K562 (cell line): Measurements from ENCODE around the gene PUM1. TPM values are rescaled to one million over a fixed set of nuclear protein-coding genes. Genes with fewer than 3 reads are reported as not detected.

Source experiments
- EP400 ChIP-seq: fragments of 450-650 bp; IDR thresholded peaks from 2 replicates; pipeline ENCODE4 v1.6.1; 2017; ENCODE audit warnings: antibody characterized with exemption, mild to moderate bottlenecking, moderate library complexity
- HDAC2 ChIP-seq: fragments of 450-650 bp; IDR thresholded peaks from 2 replicates; pipeline ENCODE4 v1.6.1; 2016; ENCODE audit warnings: mild to moderate bottlenecking
- MAFG ChIP-seq: fragments of 450-650 bp; conservative IDR thresholded peaks from 2 replicates; pipeline ENCODE4 v1.6.1; 2016; ENCODE audit warnings: missing genetic modification characterization, missing compliant biosample characterization
- POLR2H ChIP-seq: IDR thresholded peaks from 2 replicates; pipeline ENCODE4 v1.6.1; 2016; ENCODE audit warnings: missing genetic modification characterization, low read depth, mild to moderate bottlenecking, control low read depth, missing compliant biosample characterization, moderate library complexity
- RAD51 ChIP-seq: fragments of 450-650 bp; IDR thresholded peaks from 2 replicates; pipeline ENCODE4 v1.7.1; 2016; ENCODE audit warnings: low read depth, mild to moderate bottlenecking, borderline replicate concordance
- RNF2 ChIP-seq: sonication (generic); IDR thresholded peaks from 2 replicates; pipeline ENCODE4 v1.6.1; 2016
- SNRNP70 ChIP-seq: fragments of 200-400 bp; formaldehyde crosslinking; optimal IDR thresholded peaks from 2 replicates; pipeline ENCODE3; 2017; ENCODE audit warnings: low read depth, low read length
- ZNF174 ChIP-seq: fragments of 250-450 bp; sonication (Bioruptor Pico); IDR thresholded peaks from 2 replicates; pipeline ENCODE4 v1.4.0; 2020; ENCODE audit warnings: mild to moderate bottlenecking
- ZNF316 ChIP-seq: fragments of 450-650 bp; IDR thresholded peaks from 2 replicates; pipeline ENCODE4 v1.6.1; 2016
- polyA plus RNA-seq, 8 experiments: library from polyadenylated mRNA; depleted of rRNA in 4 of 8; stranded (reverse) in 5 of 8; unstranded in 3 of 8; fragments of >200 nt; fragmentation: Nextera tagmentation in 2 of 8; fragmentation: Illumina TruSeq in 1 of 8; extraction: Ambion mirVana in 2 of 8; extraction: Trizol in 1 of 8; gene quantifications; 2 replicates each; pipeline versions ENCODE4 v1.2.1 to v1.2.3, GENCODE V29; 2011 to 2014; ENCODE audit warnings: inconsistent platforms in 1 of 8, missing spikeins in 1 of 8
- total RNA-seq, 7 experiments: library from RNA; depleted of rRNA in 6 of 7; stranded (reverse); fragments of >200 nt in 6 of 7; fragmentation: Illumina TruSeq in 2 of 7; extraction: Trizol in 2 of 7; gene quantifications; 2 replicates each; pipeline versions ENCODE4 v1.2.1 to v1.2.3, GENCODE V29; 2011 to 2021; ENCODE audit warnings: low replicate concordance in 1 of 7
- TF ChIP-seq, protein P1 (sequence below): sonication (generic); formaldehyde crosslinking; IDR thresholded peaks from 2 replicates; pipeline ENCODE4 v1.8.0; 2023; ENCODE audit warnings: missing genetic modification reagents, mild to moderate bottlenecking, borderline replicate concordance
- TF ChIP-seq, protein P2 (sequence below): fragments of 250-450 bp; sonication (Bioruptor Pico); IDR thresholded peaks from 2 replicates; pipeline ENCODE4 v1.5.0; 2020; ENCODE audit warnings: mild to moderate bottlenecking
- TF ChIP-seq, protein P3 (sequence below): fragments of 150-350 bp; IDR thresholded peaks from 2 replicates; pipeline ENCODE4 v1.6.1; 2014; ENCODE audit warnings: low read depth, mild to moderate bottlenecking, low read length, borderline replicate concordance

The PUM1 gene
- total and polyA plus RNA-seq, 9 of the 15 experiments (the other 6 are each of a cell fraction or from before 2014, with no cell fraction given) = 37.7 to 104 (median 55.7) TPM

DNA sequence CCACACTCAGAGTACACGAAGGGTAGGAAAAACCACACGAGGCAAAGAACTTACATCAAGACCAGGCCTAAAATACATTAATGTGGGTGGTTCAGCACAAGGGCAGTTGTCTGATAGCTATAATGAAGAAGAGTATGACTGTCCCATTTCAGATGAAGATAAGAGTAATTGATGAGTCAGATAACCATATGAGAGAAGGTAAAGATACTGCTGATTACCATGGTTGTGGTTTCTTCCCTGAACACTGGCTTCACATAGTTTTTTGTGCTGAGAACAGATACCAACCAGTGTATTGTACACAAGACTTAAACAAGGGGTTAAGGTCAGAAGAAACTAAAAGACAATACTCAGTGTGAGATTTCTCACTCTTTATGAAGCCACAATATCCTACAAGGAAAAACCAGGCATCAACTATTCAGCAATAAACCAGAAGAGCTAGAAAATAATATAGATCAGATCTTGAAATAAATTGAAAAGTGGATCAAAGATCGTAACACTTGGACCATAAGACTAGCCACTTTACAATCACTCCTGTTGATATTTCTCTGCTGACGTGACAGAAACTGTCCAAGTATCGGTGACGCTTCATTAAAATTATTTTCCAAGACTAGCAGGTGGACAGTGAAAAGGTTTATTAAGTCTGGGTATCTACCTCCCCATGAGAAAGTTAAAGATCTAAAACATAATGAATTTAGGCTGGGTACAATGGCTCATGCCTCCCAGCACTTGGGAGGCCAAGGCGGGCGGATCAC is 28.6 kb downstream of the PUM1 start (continued):
- no peak; the same call in none of the 2 replicates for TF ChIP-seq MAFG (tag)
- peak; percentile 66 for TF ChIP-seq ZNF316
- no peak for TF ChIP-seq SNRNP70
- TF ChIP-seq, protein P1, sequence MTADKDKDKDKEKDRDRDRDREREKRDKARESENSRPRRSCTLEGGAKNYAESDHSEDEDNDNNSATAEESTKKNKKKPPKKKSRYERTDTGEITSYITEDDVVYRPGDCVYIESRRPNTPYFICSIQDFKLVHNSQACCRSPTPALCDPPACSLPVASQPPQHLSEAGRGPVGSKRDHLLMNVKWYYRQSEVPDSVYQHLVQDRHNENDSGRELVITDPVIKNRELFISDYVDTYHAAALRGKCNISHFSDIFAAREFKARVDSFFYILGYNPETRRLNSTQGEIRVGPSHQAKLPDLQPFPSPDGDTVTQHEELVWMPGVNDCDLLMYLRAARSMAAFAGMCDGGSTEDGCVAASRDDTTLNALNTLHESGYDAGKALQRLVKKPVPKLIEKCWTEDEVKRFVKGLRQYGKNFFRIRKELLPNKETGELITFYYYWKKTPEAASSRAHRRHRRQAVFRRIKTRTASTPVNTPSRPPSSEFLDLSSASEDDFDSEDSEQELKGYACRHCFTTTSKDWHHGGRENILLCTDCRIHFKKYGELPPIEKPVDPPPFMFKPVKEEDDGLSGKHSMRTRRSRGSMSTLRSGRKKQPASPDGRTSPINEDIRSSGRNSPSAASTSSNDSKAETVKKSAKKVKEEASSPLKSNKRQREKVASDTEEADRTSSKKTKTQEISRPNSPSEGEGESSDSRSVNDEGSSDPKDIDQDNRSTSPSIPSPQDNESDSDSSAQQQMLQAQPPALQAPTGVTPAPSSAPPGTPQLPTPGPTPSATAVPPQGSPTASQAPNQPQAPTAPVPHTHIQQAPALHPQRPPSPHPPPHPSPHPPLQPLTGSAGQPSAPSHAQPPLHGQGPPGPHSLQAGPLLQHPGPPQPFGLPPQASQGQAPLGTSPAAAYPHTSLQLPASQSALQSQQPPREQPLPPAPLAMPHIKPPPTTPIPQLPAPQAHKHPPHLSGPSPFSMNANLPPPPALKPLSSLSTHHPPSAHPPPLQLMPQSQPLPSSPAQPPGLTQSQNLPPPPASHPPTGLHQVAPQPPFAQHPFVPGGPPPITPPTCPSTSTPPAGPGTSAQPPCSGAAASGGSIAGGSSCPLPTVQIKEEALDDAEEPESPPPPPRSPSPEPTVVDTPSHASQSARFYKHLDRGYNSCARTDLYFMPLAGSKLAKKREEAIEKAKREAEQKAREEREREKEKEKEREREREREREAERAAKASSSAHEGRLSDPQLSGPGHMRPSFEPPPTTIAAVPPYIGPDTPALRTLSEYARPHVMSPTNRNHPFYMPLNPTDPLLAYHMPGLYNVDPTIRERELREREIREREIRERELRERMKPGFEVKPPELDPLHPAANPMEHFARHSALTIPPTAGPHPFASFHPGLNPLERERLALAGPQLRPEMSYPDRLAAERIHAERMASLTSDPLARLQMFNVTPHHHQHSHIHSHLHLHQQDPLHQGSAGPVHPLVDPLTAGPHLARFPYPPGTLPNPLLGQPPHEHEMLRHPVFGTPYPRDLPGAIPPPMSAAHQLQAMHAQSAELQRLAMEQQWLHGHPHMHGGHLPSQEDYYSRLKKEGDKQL (CRISPR knock-in tag) = no peak
- TF ChIP-seq, protein P2, sequence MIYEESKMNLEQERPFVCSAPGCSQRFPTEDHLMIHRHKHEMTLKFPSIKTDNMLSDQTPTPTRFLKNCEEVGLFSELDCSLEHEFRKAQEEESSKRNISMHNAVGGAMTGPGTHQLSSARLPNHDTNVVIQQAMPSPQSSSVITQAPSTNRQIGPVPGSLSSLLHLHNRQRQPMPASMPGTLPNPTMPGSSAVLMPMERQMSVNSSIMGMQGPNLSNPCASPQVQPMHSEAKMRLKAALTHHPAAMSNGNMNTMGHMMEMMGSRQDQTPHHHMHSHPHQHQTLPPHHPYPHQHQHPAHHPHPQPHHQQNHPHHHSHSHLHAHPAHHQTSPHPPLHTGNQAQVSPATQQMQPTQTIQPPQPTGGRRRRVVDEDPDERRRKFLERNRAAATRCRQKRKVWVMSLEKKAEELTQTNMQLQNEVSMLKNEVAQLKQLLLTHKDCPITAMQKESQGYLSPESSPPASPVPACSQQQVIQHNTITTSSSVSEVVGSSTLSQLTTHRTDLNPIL (CRISPR knock-in tag) = no peak
- no peak for TF ChIP-seq EP400
- no peak for TF ChIP-seq HDAC2
- TF ChIP-seq ZNF174 (CRISPR knock-in tag) = no peak
- 0 out of 2 replicates have a peak, but pooled peaks have one; percentile 28 for TF ChIP-seq POLR2H
- TF ChIP-seq, protein P3, sequence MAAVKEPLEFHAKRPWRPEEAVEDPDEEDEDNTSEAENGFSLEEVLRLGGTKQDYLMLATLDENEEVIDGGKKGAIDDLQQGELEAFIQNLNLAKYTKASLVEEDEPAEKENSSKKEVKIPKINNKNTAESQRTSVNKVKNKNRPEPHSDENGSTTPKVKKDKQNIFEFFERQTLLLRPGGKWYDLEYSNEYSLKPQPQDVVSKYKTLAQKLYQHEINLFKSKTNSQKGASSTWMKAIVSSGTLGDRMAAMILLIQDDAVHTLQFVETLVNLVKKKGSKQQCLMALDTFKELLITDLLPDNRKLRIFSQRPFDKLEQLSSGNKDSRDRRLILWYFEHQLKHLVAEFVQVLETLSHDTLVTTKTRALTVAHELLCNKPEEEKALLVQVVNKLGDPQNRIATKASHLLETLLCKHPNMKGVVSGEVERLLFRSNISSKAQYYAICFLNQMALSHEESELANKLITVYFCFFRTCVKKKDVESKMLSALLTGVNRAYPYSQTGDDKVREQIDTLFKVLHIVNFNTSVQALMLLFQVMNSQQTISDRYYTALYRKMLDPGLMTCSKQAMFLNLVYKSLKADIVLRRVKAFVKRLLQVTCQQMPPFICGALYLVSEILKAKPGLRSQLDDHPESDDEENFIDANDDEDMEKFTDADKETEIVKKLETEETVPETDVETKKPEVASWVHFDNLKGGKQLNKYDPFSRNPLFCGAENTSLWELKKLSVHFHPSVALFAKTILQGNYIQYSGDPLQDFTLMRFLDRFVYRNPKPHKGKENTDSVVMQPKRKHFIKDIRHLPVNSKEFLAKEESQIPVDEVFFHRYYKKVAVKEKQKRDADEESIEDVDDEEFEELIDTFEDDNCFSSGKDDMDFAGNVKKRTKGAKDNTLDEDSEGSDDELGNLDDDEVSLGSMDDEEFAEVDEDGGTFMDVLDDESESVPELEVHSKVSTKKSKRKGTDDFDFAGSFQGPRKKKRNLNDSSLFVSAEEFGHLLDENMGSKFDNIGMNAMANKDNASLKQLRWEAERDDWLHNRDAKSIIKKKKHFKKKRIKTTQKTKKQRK = no peak
- no peak for TF ChIP-seq RAD51
- no peak for TF ChIP-seq RNF2
